ENCODE results near the gene PARD3B.

Gene PARD3B

GRCh38 chr2:204504594-204504993, 40.7 kb upstream of the PARD3B start:
- no peak for TF ChIP-seq CTCF (IDR thresholded peaks at IDR 0.05; ENCODE audit: low read depth, low read length, missing control alignments)
- in situ Hi-C loops (cut with HindIII; ENCODE audit: low pct_ligation_motif_present, low sequenced_read_pairs) = no loop called here

GRCh38 chr2:204505488-204505887, 39.8 kb upstream of the PARD3B start:
- Histone ChIP-seq H3K27ac (peak overlapping the region; percentile 61), H3K4me3 (ENCODE audit: low read depth, low read length) (no peak overlapping the region), H3K36me3 (replicated peaks) (no peaks in the 10 kb centered on the region), H3K27me3 (replicated peaks) (no peaks in the 10 kb centered on the region)
- in situ Hi-C loops (cut with HindIII; ENCODE audit: low pct_ligation_motif_present, low sequenced_read_pairs) = no loop called here
- TF ChIP-seq CTCF (IDR thresholded peaks at IDR 0.05; ENCODE audit: low read depth, low read length, missing control alignments) = no peak
- peak; percentile 52 for DNase-seq

More at GRCh38 chr2:204504594-204504993, 40.7 kb upstream of the PARD3B start:
- no peak for DNase-seq
- Histone ChIP-seq H3K27me3 (replicated peaks) (no peaks in the 10 kb centered on the region), H3K4me3 (ENCODE audit: low read depth, low read length) (no peak overlapping the region), H3K27ac (no peak overlapping the region), H3K36me3 (replicated peaks) (no peaks in the 10 kb centered on the region)

- in situ Hi-C loops (cut with HindIII; ENCODE audit: low pct_ligation_motif_present, low sequenced_read_pairs) = no loop called here
- H3K36me3 ChIP-seq (replicated peaks) = no peaks in the 10 kb centered on the region
- DNase-seq = peak; percentile 58
- no peak for TF ChIP-seq CTCF (IDR thresholded peaks at IDR 0.05; ENCODE audit: low read depth, low read length, missing control alignments)
- no peak overlapping the region for H3K4me3 ChIP-seq (ENCODE audit: low read depth, low read length)
- no peaks in the 10 kb centered on the region for H3K27me3 ChIP-seq (replicated peaks)
- peak overlapping the region; percentile 61 for H3K27ac ChIP-seq
Observed at GRCh38 chr2:204505946-204506345, 39.3 kb upstream of the PARD3B start.

GRCh38 chr2:204507636-204508035, 37.6 kb upstream of the PARD3B start:
- no peak overlapping the region for H3K27ac ChIP-seq
- TF ChIP-seq CTCF (IDR thresholded peaks at IDR 0.05; ENCODE audit: low read depth, low read length, missing control alignments) = no peak
- no peak overlapping the region for H3K4me3 ChIP-seq (ENCODE audit: low read depth, low read length)
- in situ Hi-C loops (cut with HindIII; ENCODE audit: low pct_ligation_motif_present, low sequenced_read_pairs) = no loop called here
- no peaks in the 10 kb centered on the region for H3K27me3 ChIP-seq (replicated peaks)
- H3K36me3 ChIP-seq (replicated peaks) = no peaks in the 10 kb centered on the region
- no peak for DNase-seq

- no peak overlapping the region for H3K27ac ChIP-seq
- no peak for DNase-seq
- H3K27me3 ChIP-seq (replicated peaks) = no peaks in the 10 kb centered on the region
- no peak overlapping the region for H3K4me3 ChIP-seq (ENCODE audit: low read depth, low read length)
- no peak for TF ChIP-seq CTCF (IDR thresholded peaks at IDR 0.05; ENCODE audit: low read depth, low read length, missing control alignments)
- in situ Hi-C loops (cut with HindIII; ENCODE audit: low pct_ligation_motif_present, low sequenced_read_pairs) = no loop called here
- no peaks in the 10 kb centered on the region for H3K36me3 ChIP-seq (replicated peaks)
Observed at GRCh38 chr2:204510709-204511420, 34.4 kb upstream of the PARD3B start.

- no peak for TF ChIP-seq CTCF (IDR thresholded peaks at IDR 0.05; ENCODE audit: low read depth, low read length, missing control alignments)
- no peaks in the 10 kb centered on the region for H3K27me3 ChIP-seq (replicated peaks)
- in situ Hi-C loops (cut with HindIII; ENCODE audit: low pct_ligation_motif_present, low sequenced_read_pairs) = no loop called here
Observed at GRCh38 chr2:204514439-204514838, 30.8 kb upstream of the PARD3B start.

More at GRCh38 chr2:204514439-204514838, 30.8 kb upstream of the PARD3B start:
- Histone ChIP-seq H3K4me3 (ENCODE audit: low read depth, low read length) (no peak overlapping the region), H3K27ac (no peak overlapping the region), H3K36me3 (replicated peaks) (no peaks in the 10 kb centered on the region)
- no peak for DNase-seq

Measured in brain microvascular endothelial cell (primary cell).